H9 (cell line): ENCODE data around the gene OLA1. TPM values are rescaled to one million over a fixed set of nuclear protein-coding genes. Genes with fewer than 3 reads are reported as not detected.

Experiments
- DNase-seq: peaks from one replicate; pipeline ENCODE4 v3.0.0-alpha.2; 2017
- H2AFZ ChIP-seq: one replicate; pipeline ENCODE4 v1.6.1; 2013; ENCODE audit warnings: mild to moderate bottlenecking, low read length, control low read depth, moderate library complexity
- H2AK5ac ChIP-seq: 2 replicates; pipeline ENCODE4 v1.6.1; 2013; ENCODE audit warnings: low read length, control low read depth, mixed read lengths; ENCODE audit not compliant: insufficient read length
- H2BK120ac ChIP-seq: one replicate; pipeline ENCODE4 v1.6.1; 2013; ENCODE audit warnings: low read depth, mild to moderate bottlenecking, low read length, control low read depth, inconsistent platforms; ENCODE audit not compliant: poor library complexity, severe bottlenecking
- H2BK12ac ChIP-seq: 2 replicates; pipeline ENCODE4 v1.6.1; 2013; ENCODE audit warnings: low read length, control low read depth, mixed read lengths, low read depth; ENCODE audit not compliant: insufficient read length
- H2BK15ac ChIP-seq: 2 replicates; pipeline ENCODE4 v1.6.1; 2013; ENCODE audit warnings: low read depth, low read length, control low read depth
- H2BK20ac ChIP-seq: one replicate; pipeline ENCODE4 v1.6.1; 2013; ENCODE audit warnings: low read depth, mild to moderate bottlenecking, low read length, control low read depth, inconsistent platforms; ENCODE audit not compliant: poor library complexity, severe bottlenecking
- H2BK5ac ChIP-seq: 2 replicates; pipeline ENCODE4 v1.6.1; 2013; ENCODE audit warnings: low read length, control low read depth, mixed read lengths; ENCODE audit not compliant: insufficient read length
- H3K14ac ChIP-seq: 2 replicates; pipeline ENCODE4 v1.6.1; 2013; ENCODE audit warnings: low read length, control low read depth; ENCODE audit not compliant: insufficient read depth
- H3K18ac ChIP-seq: 2 replicates; pipeline ENCODE4 v1.6.1; 2013; ENCODE audit warnings: low read depth, mild to moderate bottlenecking, mixed read lengths, low read length, control low read depth; ENCODE audit not compliant: insufficient read length
- H3K23ac ChIP-seq: 2 replicates; pipeline ENCODE4 v1.6.1; 2013; ENCODE audit warnings: low read length, control low read depth, mixed read lengths, low read depth; ENCODE audit not compliant: insufficient read length
- H3K23me2 ChIP-seq: 2 replicates; pipeline ENCODE4 v1.6.1; 2013; ENCODE audit warnings: low read depth, mild to moderate bottlenecking, mixed read lengths, low read length, control low read depth; ENCODE audit not compliant: insufficient read length, poor library complexity, severe bottlenecking
- H3K27ac ChIP-seq: 2 replicates; pipeline ENCODE4 v1.5.1; 2013; ENCODE audit warnings: low read length, control low read depth, mixed read lengths, low read depth; ENCODE audit not compliant: insufficient read length
- H3K27me3 ChIP-seq: 2 replicates; pipeline ENCODE4 v1.6.1; 2013; ENCODE audit warnings: low read length, control low read depth, inconsistent platforms; ENCODE audit not compliant: insufficient read depth
- H3K4ac ChIP-seq: 2 replicates; pipeline ENCODE4 v1.6.1; 2013; ENCODE audit warnings: low read depth, mild to moderate bottlenecking, control low read depth, inconsistent platforms, low read length, moderate library complexity
- H3K4me1 ChIP-seq: 2 replicates; pipeline ENCODE4 v1.6.1; 2013; ENCODE audit warnings: low read length, control low read depth, inconsistent platforms; ENCODE audit not compliant: insufficient read depth
- H3K4me2 ChIP-seq: 2 replicates; pipeline ENCODE4 v1.6.1; 2013; ENCODE audit warnings: low read length, control low read depth, mixed read lengths; ENCODE audit not compliant: insufficient read length, insufficient read depth
- H3K56ac ChIP-seq: 2 replicates; pipeline ENCODE4 v1.6.1; 2013; ENCODE audit warnings: low read depth, mild to moderate bottlenecking, mixed read lengths, low read length, control low read depth; ENCODE audit not compliant: insufficient read length
- H3K79me1 ChIP-seq: 2 replicates; pipeline ENCODE4 v1.6.1; 2013; ENCODE audit warnings: low read depth, mild to moderate bottlenecking, moderate library complexity, low read length, control low read depth, inconsistent platforms; ENCODE audit not compliant: insufficient read depth, poor library complexity, severe bottlenecking
- H3K79me2 ChIP-seq: 2 replicates; pipeline ENCODE4 v1.6.1; 2013; ENCODE audit warnings: low read length, control low read depth, inconsistent platforms; ENCODE audit not compliant: insufficient read depth
- H3K9ac ChIP-seq: 2 replicates; pipeline ENCODE4 v1.6.1; 2013; ENCODE audit warnings: low read length, control low read depth, mixed read lengths; ENCODE audit not compliant: insufficient read length; ENCODE audit errors: extremely low read depth
- H3K9me3 ChIP-seq: one replicate; pipeline ENCODE4 v1.6.1; 2013; ENCODE audit warnings: low read depth, low read length, inconsistent platforms; ENCODE audit not compliant: control insufficient read depth
- H3T11ph ChIP-seq: one replicate; pipeline ENCODE4 v1.6.1; 2013; ENCODE audit warnings: mild to moderate bottlenecking, low read length, control low read depth, inconsistent platforms
- H4K20me1 ChIP-seq: one replicate; pipeline ENCODE4 v1.6.1; 2013; ENCODE audit not compliant: control insufficient read depth, insufficient read length, insufficient read depth
- H4K5ac ChIP-seq: 2 replicates; pipeline ENCODE4 v1.6.1; 2013; ENCODE audit warnings: low read depth, mild to moderate bottlenecking, mixed read lengths, low read length, control low read depth; ENCODE audit not compliant: insufficient read length
- H4K8ac ChIP-seq: replicated peaks from 2 replicates; pipeline ENCODE4 v1.6.1; 2013; ENCODE audit warnings: low read length, control low read depth, mixed read lengths, low read depth; ENCODE audit not compliant: insufficient read length
- H4K91ac ChIP-seq: 2 replicates; pipeline ENCODE4 v1.6.1; 2013; ENCODE audit warnings: low read depth, mild to moderate bottlenecking, moderate library complexity, mixed read lengths, low read length, control low read depth; ENCODE audit not compliant: insufficient read length
- H3K27ac Mint-ChIP-seq, 3 experiments: 2 replicates in 2 of 3; 3 replicates in 1 of 3; pipeline ENCODE4 v1.8.0; 2020 to 2021; ENCODE audit warnings: mixed read lengths in 3 of 3, mild to moderate bottlenecking in 1 of 3, moderate library complexity in 1 of 3
- H3K27me3 Mint-ChIP-seq: 2 replicates; pipeline ENCODE4 v1.8.0; 2021; ENCODE audit warnings: low read depth, mild to moderate bottlenecking, moderate library complexity, mixed read lengths
- H3K36me3 Mint-ChIP-seq, 3 experiments: 2 replicates in 2 of 3; 3 replicates in 1 of 3; pipeline ENCODE4 v1.8.0; 2020 to 2021; ENCODE audit warnings: low read depth in 3 of 3, mixed read lengths in 3 of 3; ENCODE audit not compliant: insufficient read depth in 1 of 3
- H3K4me1 Mint-ChIP-seq, 2 experiments: 2 replicates each; pipeline ENCODE4 v1.8.0; 2020; ENCODE audit warnings: mixed read lengths in 2 of 2
- H3K4me3 Mint-ChIP-seq, 2 experiments: 2 replicates in 1 of 2; 3 replicates in 1 of 2; pipeline ENCODE4 v1.8.0; 2020 to 2021; ENCODE audit warnings: mild to moderate bottlenecking in 2 of 2, mixed read lengths in 2 of 2, moderate library complexity in 1 of 2
- H3K9me3 Mint-ChIP-seq, 2 experiments: 2 replicates in 1 of 2; 3 replicates in 1 of 2; pipeline ENCODE4 v1.8.0; 2020; ENCODE audit warnings: mild to moderate bottlenecking in 2 of 2, mixed read lengths in 2 of 2, moderate library complexity in 1 of 2
- CTCF ChIP-seq: fragments of 200-600 bp; sonication (generic); conservative IDR thresholded peaks from 3 replicates; pipeline ENCODE4 v1.8.0; 2021; ENCODE audit warnings: antibody characterized with exemption, mild to moderate bottlenecking
- WGBS: extraction: QIAGEN DNeasy Blood & Tissue Kit; methylation state at CpG from one replicate; pipeline ENCODE4 v1.1.7; 2013; ENCODE audit warnings: missing lambda C conversion rate, low lambda C conversion rate, mixed read lengths; ENCODE audit not compliant: insufficient read length; ENCODE audit errors: extremely low coverage; 5-methylcytosine and 5-hydroxymethylcytosine counted together
- total RNA-seq: library from RNA; stranded (reverse); gene quantifications from 2 replicates; pipeline ENCODE4 v1.2.1, GENCODE V29; 2021

Gene OLA1
- total RNA-seq, 1 experiment from 2014 or later: 133 TPM

GRCh38 chr2:174266288-174266687, 18.0 kb upstream of the OLA1 start:
- H3K27ac Mint-ChIP-seq: peak overlapping the region in 1 of 3 experiments; percentile 6; a peak in 1 of 7 replicates
- no peak overlapping the region for H3K23ac ChIP-seq
- H3K79me1 ChIP-seq: no peaks in the 10 kb centered on the region
- no peaks in the 10 kb centered on the region; the same call in 1 of the 2 replicates for H3K27me3 Mint-ChIP-seq
- H2AFZ ChIP-seq: no peak overlapping the region
- H3K4me3 Mint-ChIP-seq: peak overlapping the region in 1 of 2 experiments; percentile 20; a peak in 1 of 5 replicates
- no peak overlapping the region for H2BK120ac ChIP-seq
- H3K4me1 Mint-ChIP-seq: peaks cover 30 to 34% of the 10 kb centered on the region in 2 experiments
- no peak overlapping the region for H3K9ac ChIP-seq
- peaks cover 4% of the 10 kb centered on the region; the same call in 1 of the 2 replicates for H3K4me1 ChIP-seq
- H2BK12ac ChIP-seq: no peak overlapping the region
- no peak overlapping the region for H3K27ac ChIP-seq
- H2BK5ac ChIP-seq: no peak overlapping the region
- no peak overlapping the region for H4K91ac ChIP-seq
- no peaks in the 10 kb centered on the region for H3K79me2 ChIP-seq
- no peaks in the 10 kb centered on the region for H3K36me3 Mint-ChIP-seq
- no peak overlapping the region for H4K5ac ChIP-seq
- no peak overlapping the region for H3K14ac ChIP-seq
- H3K56ac ChIP-seq: no peak overlapping the region
- no peaks in the 10 kb centered on the region for H3K23me2 ChIP-seq
- no peak overlapping the region for H2BK20ac ChIP-seq
- TF ChIP-seq CTCF: no peak
- no peaks in the 10 kb centered on the region for H3K27me3 ChIP-seq
- WGBS: no CpG with 5 or more reads among the region's 5 CpGs
- no peak overlapping the region for H2BK15ac ChIP-seq
- H4K20me1 ChIP-seq: no peaks in the 10 kb centered on the region
- H3K4me2 ChIP-seq: no peak overlapping the region
- no peak overlapping the region for H3T11ph ChIP-seq
- DNase-seq: no peak
- H3K9me3 ChIP-seq: no peaks in the 10 kb centered on the region
- no peak overlapping the region for H2AK5ac ChIP-seq
- H3K4ac ChIP-seq: no peak overlapping the region
- no peak overlapping the region for H4K8ac ChIP-seq
- H3K18ac ChIP-seq: no peak overlapping the region
- H3K9me3 Mint-ChIP-seq: no peaks in the 10 kb centered on the region
